ENCODE data around the gene BOLL. TPM values are rescaled to one million over a fixed set of nuclear protein-coding genes. Genes with fewer than 3 reads are reported as not detected.

The BOLL gene
- total RNA-seq, 1 experiment from 2014 or later = not detected

GRCh38 chr2:197707316-197708213 lies 77.6 kb downstream of the BOLL start:
- no peaks in the 10 kb centered on the region for H3K36me3 ChIP-seq (ENCODE audit: insufficient read depth, low read length, poor library complexity, severe bottlenecking)
- TF ChIP-seq CTCF (conservative IDR thresholded peaks at IDR 0.05; ENCODE audit: low read depth, low read length) (peak; percentile 80), EZH2 (IDR thresholded peaks at IDR 0.05; ENCODE audit: borderline replicate concordance, low read depth, low read length, poor library complexity, severe bottlenecking) (no peak)
- intact Hi-C loops (cut with micrococcal nuclease; ENCODE audit: unreplicated experiment) = loop anchor here (2.0 to 5.0 kb wide), 3 partner anchors 69 to 590 kb away; partner anchors contain the start of gene HSPE1
- ChIA-PET CTCF (no interaction called here), POLR2A (ENCODE audit: low non-redundant PET) (no interaction called here)
- H3K9me3 ChIP-seq (ENCODE audit: low read depth, low read length, poor library complexity, severe bottlenecking) = no peaks in the 10 kb centered on the region
- H3K4me3 ChIP-seq (ENCODE audit: low read depth, low read length, poor library complexity, severe bottlenecking) = peak overlapping the region; percentile 95
- H3K4me1 ChIP-seq (ENCODE audit: insufficient read depth, low read length, poor library complexity, severe bottlenecking) = peaks cover 7% of the 10 kb centered on the region
- DNase-seq (ENCODE audit: low spot score) = peak; percentile 71
- H3K27me3 ChIP-seq (replicated peaks; ENCODE audit: insufficient read depth, low read depth, low read length, poor library complexity) = no peaks in the 10 kb centered on the region
- TSS peak; percentile 35 for BruUV-seq (replicated peaks)
- H3K27ac ChIP-seq (ENCODE audit: low read depth, low read length, poor library complexity, severe bottlenecking) = no peak overlapping the region

GRCh38 chr2:197706839-197707207 lies 78.3 kb downstream of the BOLL start:
- peak overlapping the region; percentile 95 for H3K4me3 ChIP-seq (ENCODE audit: low read depth, low read length, poor library complexity, severe bottlenecking)
- no peak for TF ChIP-seq CTCF (conservative IDR thresholded peaks at IDR 0.05; ENCODE audit: low read depth, low read length)
- no peak for TF ChIP-seq EZH2 (IDR thresholded peaks at IDR 0.05; ENCODE audit: borderline replicate concordance, low read depth, low read length, poor library complexity, severe bottlenecking)
- no peaks in the 10 kb centered on the region for H3K36me3 ChIP-seq (ENCODE audit: insufficient read depth, low read length, poor library complexity, severe bottlenecking)
- CTCF ChIA-PET = no interaction called here
- peaks cover 7% of the 10 kb centered on the region for H3K4me1 ChIP-seq (ENCODE audit: insufficient read depth, low read length, poor library complexity, severe bottlenecking)
- intact Hi-C loops (cut with micrococcal nuclease; ENCODE audit: unreplicated experiment) = loop anchor here (2.0 to 5.0 kb wide), 3 partner anchors 70 to 590 kb away; partner anchors contain the start of gene HSPE1
- no peaks in the 10 kb centered on the region for H3K9me3 ChIP-seq (ENCODE audit: low read depth, low read length, poor library complexity, severe bottlenecking)
- BruUV-seq (replicated peaks) = no TSS peak
- no peak overlapping the region for H3K27ac ChIP-seq (ENCODE audit: low read depth, low read length, poor library complexity, severe bottlenecking)
- POLR2A ChIA-PET (ENCODE audit: low non-redundant PET) = no interaction called here
- DNase-seq (ENCODE audit: low spot score) = no peak
- no peaks in the 10 kb centered on the region for H3K27me3 ChIP-seq (replicated peaks; ENCODE audit: insufficient read depth, low read depth, low read length, poor library complexity)

GRCh38 chr2:197705912-197706838 lies 78.9 kb downstream of the BOLL start:
- TF ChIP-seq EZH2 (IDR thresholded peaks at IDR 0.05; ENCODE audit: borderline replicate concordance, low read depth, low read length, poor library complexity, severe bottlenecking) (no peak), CTCF (conservative IDR thresholded peaks at IDR 0.05; ENCODE audit: low read depth, low read length) (no peak)
- POLR2A ChIA-PET (ENCODE audit: low non-redundant PET) = no interaction called here
- peak; percentile 11 for DNase-seq (ENCODE audit: low spot score)
- no TSS peak for BruUV-seq (replicated peaks)
- Histone ChIP-seq H3K9me3 (ENCODE audit: low read depth, low read length, poor library complexity, severe bottlenecking) (no peaks in the 10 kb centered on the region), H3K27ac (ENCODE audit: low read depth, low read length, poor library complexity, severe bottlenecking) (peak overlapping the region; percentile 41), H3K36me3 (ENCODE audit: insufficient read depth, low read length, poor library complexity, severe bottlenecking) (no peaks in the 10 kb centered on the region), H3K4me1 (ENCODE audit: insufficient read depth, low read length, poor library complexity, severe bottlenecking) (peaks cover 7% of the 10 kb centered on the region), H3K27me3 (replicated peaks; ENCODE audit: insufficient read depth, low read depth, low read length, poor library complexity) (no peaks in the 10 kb centered on the region), H3K4me3 (ENCODE audit: low read depth, low read length, poor library complexity, severe bottlenecking) (peak overlapping the region; percentile 95)
- intact Hi-C loops (cut with micrococcal nuclease; ENCODE audit: unreplicated experiment) = loop anchor here (2.0 to 5.0 kb wide), 3 partner anchors 71 to 591 kb away; partner anchors contain the start of gene HSPE1
- CTCF ChIA-PET = no interaction called here

Measured in A673 (cell line).